Activated CD4-positive, alpha-beta T cell treated with anti-CD3 and anti-CD28 coated beads for 36 hours (primary cell): ENCODE data around the gene MTRFR. TPM values are rescaled to one million over a fixed set of nuclear protein-coding genes. Genes with fewer than 3 reads are reported as not detected.
A peak's percentile ranks its signal among the peaks of the same experiment; 100 is the strongest.
"Not testable (repeated sequence)": the region's sequence is repeated elsewhere in the genome, so short reads cannot be mapped to it uniquely, and the experiment has no call there.

Source experiments
- ATAC-seq: fragments of 200-7000 bp; cut with Tn5 transposase; one replicate; pipeline ENCODE4 v1.10.0; 2021; ENCODE audit warnings: mild to moderate bottlenecking, moderate library complexity
- CTCF ChIA-PET: fragments of 350-600 bp; sonication (Branson Sonifier 250); formaldehyde crosslinking; loops from one replicate; lab custom pipeline; 2021; ENCODE audit warnings: antibody characterized with exemption; lab: Charles Lee
- POLR2A ChIA-PET: fragments of 350-600 bp; sonication (Branson Sonifier 250); formaldehyde crosslinking; loops from one replicate; lab custom pipeline; 2021; ENCODE audit warnings: antibody characterized with exemption, inconsistent platforms; lab: Charles Lee
- DNase-seq: peaks from one replicate; pipeline ENCODE4 v3.0.0-alpha.2; 2020
- H3K27ac Mint-ChIP-seq: one replicate; pipeline ENCODE4 v1.8.0; 2021; ENCODE audit warnings: mixed read lengths
- H3K27me3 Mint-ChIP-seq: one replicate; pipeline ENCODE4 v1.8.0; 2021; ENCODE audit warnings: mixed read lengths
- H3K36me3 Mint-ChIP-seq: one replicate; pipeline ENCODE4 v1.8.0; 2021; ENCODE audit warnings: low read depth, mixed read lengths
- H3K4me1 Mint-ChIP-seq: one replicate; pipeline ENCODE4 v1.8.0; 2021; ENCODE audit warnings: mixed read lengths
- H3K4me3 Mint-ChIP-seq: one replicate; pipeline ENCODE4 v1.8.0; 2021; ENCODE audit warnings: mild to moderate bottlenecking, moderate library complexity, mixed read lengths
- H3K9me3 Mint-ChIP-seq: one replicate; pipeline ENCODE4 v1.8.0; 2021; ENCODE audit warnings: low read depth, mixed read lengths
- intact Hi-C, 2 experiments: fragments of 100-400 bp; cut with DNase I in 1 of 2; cut with micrococcal nuclease in 1 of 2; formaldehyde crosslinking; loops; one replicate each; pipeline versions ENCODE4 v1.14.2 to v1.15.1; 2022 to 2024; cut with DNase I, micrococcal nuclease
- total RNA-seq, 2 experiments: library from RNA; stranded (reverse); gene quantifications; one replicate each; pipeline ENCODE4 v1.2.3, GENCODE V29; 2021

The MTRFR gene
- 10 to 100 TPM; 31.1 to 34.7 TPM for total RNA-seq

GRCh38 chr12:123232807-123233504 lies at the start of gene MTRFR, which contains the start of gene MPHOSPH9:
MTRFR (plus strand) TSS chr12:123233436; CDS start chr12:123253675, 20,239 bp downstream.
MPHOSPH9 (minus strand) TSS chr12:123233141; CDS start chr12:123230364, 2,777 bp downstream.
- peak within 1 kb of the TSS; percentile 90 for H3K4me3 Mint-ChIP-seq
- peak within 1 kb of the TSS; percentile 99 for H3K27ac Mint-ChIP-seq
- no peaks in the 10 kb centered on the region for H3K9me3 Mint-ChIP-seq
- peaks cover 61% of the 10 kb centered on the region for H3K4me1 Mint-ChIP-seq
- intact Hi-C loops: loop anchor here (1.0 to 10.0 kb wide), 22 partner anchors 10 to 739 kb away; partner anchors contain the start of genes PITPNM2 (in 2 of the 2), ABCB9 (in 1 of the 2), ARL6IP4 (in 1 of the 2) and ATP6V0A2 (in 1 of the 2)
- ATAC-seq (peak; percentile 91), DNase-seq (peak; percentile 99)
- CTCF ChIA-PET: interaction anchor here (0.6 to 3.4 kb wide), 22 partner anchors 9 to 1597 kb away, joined by 3 to 24 read pairs (median 4); partner anchors contain the start of genes OGFOD2 and SBNO1
- POLR2A ChIA-PET: interaction anchor here (0.5 to 2.7 kb wide), 33 partner anchors 8 to 713 kb away, joined by 3 to 40 read pairs (median 4); partner anchors contain the start of genes ABCB9, ATP6V0A2, KMT5A and KNTC1
- H3K27me3 Mint-ChIP-seq: no peaks in the 10 kb centered on the region
- peaks cover 43% of the 10 kb centered on the region for H3K36me3 Mint-ChIP-seq

- no peak for DNase-seq
- Mint-ChIP-seq H3K9me3 (no peaks in the 10 kb centered on the region), H3K4me1 (no peaks in the 10 kb centered on the region), H3K27ac (peak overlapping the region; percentile 3), H3K4me3 (no peak overlapping the region), H3K36me3 (peaks cover 45% of the 10 kb centered on the region), H3K27me3 (no peaks in the 10 kb centered on the region)
- ATAC-seq: no peak
- intact Hi-C loops: no loop called here
- CTCF ChIA-PET: interaction anchor here (0.5 to 2.7 kb wide), 3 partner anchors 14 to 50 kb away, joined by 3 to 8 read pairs (median 3); no protein-coding TSS in a partner anchor
- POLR2A ChIA-PET: no interaction called here
Observed at GRCh38 chr12:123187637-123188036, 45.6 kb upstream of the MTRFR start.

- no peak overlapping the region for H3K4me3 Mint-ChIP-seq
- POLR2A ChIA-PET: interaction anchor here (0.6 kb wide), 3 partner anchors 31 to 223 kb away, joined by 3 to 5 read pairs (median 4); no protein-coding TSS in a partner anchor
- no peaks in the 10 kb centered on the region for H3K9me3 Mint-ChIP-seq
- ATAC-seq (no peak), DNase-seq (no peak)
- CTCF ChIA-PET: interaction anchor here (0.6 to 1.2 kb wide), 5 partner anchors 8 to 168 kb away, joined by 3 to 6 read pairs (median 3); no protein-coding TSS in a partner anchor
- peaks cover 17% of the 10 kb centered on the region for H3K4me1 Mint-ChIP-seq
- H3K27ac Mint-ChIP-seq: peak overlapping the region; percentile 72
- no peaks in the 10 kb centered on the region for H3K27me3 Mint-ChIP-seq
- H3K36me3 Mint-ChIP-seq: peaks cover 43% of the 10 kb centered on the region
- intact Hi-C loops: no loop called here
Observed at GRCh38 chr12:123199936-123200335, 33.3 kb upstream of the MTRFR start.

DNA sequence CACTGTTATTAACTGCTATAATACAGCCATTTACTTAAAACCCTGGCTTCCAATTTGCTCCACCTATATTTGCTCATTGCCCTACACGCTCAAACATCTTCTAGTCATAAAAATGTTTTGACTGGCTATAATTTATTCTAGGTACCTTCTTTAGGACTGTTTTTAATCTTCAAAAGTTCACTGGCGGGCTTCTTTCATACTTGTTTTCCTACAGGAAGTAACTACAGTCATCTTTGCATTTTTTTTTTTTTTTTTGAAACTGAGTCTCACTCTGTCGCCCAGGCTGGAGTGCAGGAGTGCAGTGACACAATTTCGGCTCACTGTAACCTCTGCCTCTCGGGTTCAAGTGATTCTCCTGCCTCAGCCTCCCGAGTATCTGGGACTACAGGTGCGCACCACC lies 32.8 kb upstream of the MTRFR start:
- ATAC-seq (peak; percentile 90), DNase-seq (peak; percentile 29)
- Mint-ChIP-seq H3K4me1 (peaks cover 17% of the 10 kb centered on the region), H3K9me3 (no peaks in the 10 kb centered on the region), H3K27me3 (no peaks in the 10 kb centered on the region), H3K4me3 (no peak overlapping the region), H3K27ac (peak overlapping the region; percentile 72), H3K36me3 (peaks cover 45% of the 10 kb centered on the region)
- intact Hi-C loops: no loop called here
- CTCF ChIA-PET: interaction anchor here (0.6 to 1.2 kb wide), 4 partner anchors 9 to 169 kb away, joined by 3 to 6 read pairs (median 4); no protein-coding TSS in a partner anchor
- POLR2A ChIA-PET: interaction anchor here (0.6 kb wide), 2 partner anchors 32 to 224 kb away, joined by 4 to 5 read pairs; no protein-coding TSS in a partner anchor

- H3K4me1 Mint-ChIP-seq, ATAC-seq, H3K9me3 Mint-ChIP-seq, intact Hi-C loops, H3K27ac Mint-ChIP-seq, POLR2A ChIA-PET, H3K4me3 Mint-ChIP-seq, H3K27me3 Mint-ChIP-seq, DNase-seq: not testable (repeated sequence)
- peaks cover 41% of the 10 kb centered on the region for H3K36me3 Mint-ChIP-seq
- CTCF ChIA-PET: interaction anchor here (0.6 kb wide), 1 partner anchor 1258 kb away, joined by 3 read pairs; no protein-coding TSS in a partner anchor
Observed at GRCh38 chr12:123206794-123207193, 26.4 kb upstream of the MTRFR start.

- H3K9me3 Mint-ChIP-seq, H3K4me1 Mint-ChIP-seq, H3K27ac Mint-ChIP-seq, intact Hi-C loops, H3K4me3 Mint-ChIP-seq, ATAC-seq, H3K27me3 Mint-ChIP-seq, DNase-seq: not testable (repeated sequence)
- ChIA-PET CTCF (interaction anchor here (1.2 kb wide), 1 partner anchor 24 kb away, joined by 3 read pairs; no protein-coding TSS in a partner anchor), POLR2A (interaction anchor here (0.6 kb wide), 1 partner anchor 693 kb away, joined by 6 read pairs; no protein-coding TSS in a partner anchor)
- H3K36me3 Mint-ChIP-seq: peaks cover 38% of the 10 kb centered on the region
Observed at GRCh38 chr12:123207815-123208214, 25.4 kb upstream of the MTRFR start.

DNA sequence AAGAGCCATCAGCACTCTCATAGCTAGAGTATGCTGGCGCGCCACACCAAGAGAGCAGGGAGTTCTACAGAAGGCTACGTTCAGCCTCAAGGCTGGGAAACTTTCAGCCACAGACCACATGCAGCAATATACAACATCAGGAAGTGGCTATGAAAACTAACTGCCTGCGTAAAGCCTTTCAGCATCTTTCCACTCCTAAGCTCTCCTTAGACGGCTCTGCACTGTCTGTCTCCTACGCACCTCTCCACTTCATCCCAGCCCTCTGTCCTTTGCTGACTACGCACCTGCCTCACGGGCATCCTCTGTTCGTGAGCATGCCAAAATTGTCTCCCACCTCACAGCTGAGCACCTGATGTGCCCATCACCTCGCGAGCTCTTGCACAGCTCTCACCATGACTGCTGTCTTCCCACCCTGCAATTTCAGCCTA lies 10.0 kb upstream of the MTRFR start:
- peak; percentile 89 for ATAC-seq

DNA sequence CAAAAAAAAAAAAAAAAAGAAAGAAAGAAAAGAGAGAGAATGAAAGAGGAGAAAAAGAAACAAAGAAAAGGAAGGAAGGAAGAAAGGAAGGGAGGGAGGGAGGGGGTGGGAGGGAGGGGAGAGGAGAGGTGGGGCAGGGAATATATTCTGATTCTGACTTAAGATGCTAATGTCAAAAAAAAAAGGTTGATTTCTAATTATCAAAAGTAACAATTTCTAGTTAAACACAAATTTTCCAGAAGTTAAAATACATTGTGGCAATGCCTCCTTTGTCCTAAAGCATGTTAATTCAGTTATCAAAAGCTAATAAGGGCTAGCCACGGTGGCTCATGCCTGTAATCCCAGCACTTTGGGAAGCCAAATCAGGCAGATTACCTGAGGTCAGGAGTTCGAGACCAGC lies 7.8 kb upstream of the MTRFR start:
- Mint-ChIP-seq H3K4me3 (no peak overlapping the region), H3K27ac (no peak overlapping the region), H3K4me1 (peaks cover 48% of the 10 kb centered on the region), H3K36me3 (peaks cover 48% of the 10 kb centered on the region), H3K9me3 (no peaks in the 10 kb centered on the region), H3K27me3 (no peaks in the 10 kb centered on the region)
- ATAC-seq: no peak
- ChIA-PET CTCF (interaction anchor here (0.6 to 4.8 kb wide), 4 partner anchors 9 to 103 kb away, joined by 3 to 42 read pairs (median 5); no protein-coding TSS in a partner anchor), POLR2A (no interaction called here)
- DNase-seq: no peak
- intact Hi-C loops: no loop called here

More for the DNA sequence above, 10.0 kb upstream of the MTRFR start:
- Mint-ChIP-seq H3K9me3 (no peaks in the 10 kb centered on the region), H3K27me3 (no peaks in the 10 kb centered on the region), H3K4me3 (peak overlapping the region; percentile 16), H3K4me1 (peaks cover 29% of the 10 kb centered on the region), H3K27ac (peak overlapping the region; percentile 77), H3K36me3 (peaks cover 50% of the 10 kb centered on the region)
- peak; percentile 78 for DNase-seq
- POLR2A ChIA-PET: interaction anchor here (0.5 to 2.9 kb wide), 5 partner anchors 10 to 55 kb away, joined by 4 to 40 read pairs (median 4); partner anchors contain the start of genes MPHOSPH9 and MTRFR
- intact Hi-C loops: loop anchor here in 1 of 2 experiments (1.0 kb wide), 1 partner anchor 10 kb away; the partner anchor contains the start of genes MPHOSPH9 and MTRFR
- CTCF ChIA-PET: interaction anchor here (0.6 to 4.8 kb wide), 7 partner anchors 9 to 391 kb away, joined by 3 to 42 read pairs (median 5); partner anchors contain the start of genes MPHOSPH9 and MTRFR

GRCh38 chr12:123227581-123228258 lies 5.5 kb upstream of the MTRFR start:
- peaks cover 54% of the 10 kb centered on the region for H3K4me1 Mint-ChIP-seq
- DNase-seq (no peak), ATAC-seq (no peak)
- H3K27me3 Mint-ChIP-seq: no peaks in the 10 kb centered on the region
- H3K9me3 Mint-ChIP-seq: no peaks in the 10 kb centered on the region
- intact Hi-C loops: no loop called here
- peak overlapping the region; percentile 24 for H3K27ac Mint-ChIP-seq
- CTCF ChIA-PET: interaction anchor here (0.6 to 2.7 kb wide), 4 partner anchors 10 to 191 kb away, joined by 3 to 20 read pairs (median 4); no protein-coding TSS in a partner anchor
- peaks cover 34% of the 10 kb centered on the region for H3K36me3 Mint-ChIP-seq
- POLR2A ChIA-PET: interaction anchor here (0.5 kb wide), 1 partner anchor 25 kb away, joined by 3 read pairs; no protein-coding TSS in a partner anchor
- H3K4me3 Mint-ChIP-seq: no peak overlapping the region

- peaks cover 47% of the 10 kb centered on the region for H3K4me1 Mint-ChIP-seq
- no peak for DNase-seq
- POLR2A ChIA-PET: interaction anchor here (0.7 kb wide), 1 partner anchor 158 kb away, joined by 11 read pairs; no protein-coding TSS in a partner anchor
- intact Hi-C loops: no loop called here
- CTCF ChIA-PET: interaction anchor here (0.7 to 2.7 kb wide), 7 partner anchors 9 to 202 kb away, joined by 3 to 20 read pairs (median 3); no protein-coding TSS in a partner anchor
- no peak for ATAC-seq
- no peaks in the 10 kb centered on the region for H3K9me3 Mint-ChIP-seq
- peaks cover 43% of the 10 kb centered on the region for H3K36me3 Mint-ChIP-seq
- H3K27me3 Mint-ChIP-seq: no peaks in the 10 kb centered on the region
- H3K4me3 Mint-ChIP-seq: peak overlapping the region; percentile 67
- H3K27ac Mint-ChIP-seq: peak overlapping the region; percentile 83
Observed at GRCh38 chr12:123229051-123229450, 4.2 kb upstream of the MTRFR start.
